Colonic mucosa (tissue), 4 donors: ENCODE measurements around the gene GRK7. TPM values are rescaled to one million over a fixed set of nuclear protein-coding genes. Genes with fewer than 3 reads are reported as not detected.
"Not testable (repeated sequence)": the region's sequence is repeated elsewhere in the genome, so short reads cannot be mapped to it uniquely, and the experiment has no call there.

Experiments used
- DNase-seq: peaks from one replicate; pipeline ENCODE4 v3.0.0-alpha.2; 2020
- H3K27ac ChIP-seq: fragments of 200-600 bp; one replicate; pipeline ENCODE4 v1.8.0; 2021
- H3K27me3 ChIP-seq: fragments of 200-600 bp; one replicate; pipeline ENCODE4 v1.8.0; 2021
- H3K36me3 ChIP-seq: fragments of 200-600 bp; one replicate; pipeline ENCODE4 v1.8.0; 2021
- H3K4me1 ChIP-seq: fragments of 200-600 bp; one replicate; pipeline ENCODE4 v1.8.0; 2021; ENCODE audit warnings: mild to moderate bottlenecking
- H3K4me3 ChIP-seq: fragments of 200-600 bp; one replicate; pipeline ENCODE4 v1.8.0; 2021
- H3K9ac ChIP-seq, 2 donors: one replicate each; pipeline ENCODE4 v1.7.0; 2013; ENCODE audit warnings: control low read depth in 2 of 2, low read depth in 2 of 2, low read length in 2 of 2
- H3K9me3 ChIP-seq: fragments of 200-600 bp; one replicate; pipeline ENCODE4 v1.8.0; 2021
- intact Hi-C: fragments of 100-400 bp; cut with DNase I; formaldehyde crosslinking; loops from one replicate; pipeline ENCODE4 v1.14.1; 2022
- total RNA-seq, 2 donors: library from RNA; stranded (reverse); fragmentation: NEBNext Ultra II Directional in 1 of 2; extraction: Animal tissue kit (Norgen Biotek cat#: 25700) in 1 of 2; gene quantifications; one replicate each; pipeline ENCODE4 v1.2.1, GENCODE V29; 2021
- TF ChIP-seq, protein P1 (sequence below): fragments of 200-600 bp; IDR thresholded peaks from one replicate; pipeline ENCODE4 v1.8.0; 2022; ENCODE audit warnings: antibody characterized with exemption, mild to moderate bottlenecking
- donor health status: healthy.
- donor health status: DM: no; HTN: no; CAD: no.
- donor health status: DM: no; HTN: no; CAD: no.

The GRK7 gene
- total RNA-seq, 2 donors from 2014 or later, result not detected

DNA sequence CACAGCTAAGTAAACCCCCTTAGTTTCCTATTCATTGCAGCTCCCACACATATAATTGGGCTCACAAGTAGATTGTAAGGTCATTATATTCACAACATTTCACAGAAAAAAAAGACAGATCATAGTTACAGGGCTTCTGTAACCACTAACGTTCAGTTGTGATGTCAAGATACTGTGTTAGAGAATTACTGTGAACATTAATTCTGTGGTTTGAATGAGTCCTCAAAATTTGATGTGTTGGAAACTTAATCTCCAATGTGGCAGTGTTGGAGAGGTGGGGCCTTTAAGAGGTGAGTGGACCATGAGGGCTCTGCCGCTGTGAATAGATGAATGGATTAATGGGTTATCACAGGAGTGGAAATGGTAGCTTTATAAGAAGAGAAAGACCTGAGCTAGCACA, 21.3 kb downstream of the GRK7 start:
- Histone ChIP-seq H3K9me3 (no peaks in the 10 kb centered on the region), H3K27me3 (no peaks in the 10 kb centered on the region), H3K27ac (no peak overlapping the region), H3K9ac (no peak overlapping the region), H3K4me3 (no peak overlapping the region), H3K36me3 (no peaks in the 10 kb centered on the region), H3K4me1 (no peaks in the 10 kb centered on the region)
- DNase-seq, result no peak
- intact Hi-C loops, result no loop called here
- TF ChIP-seq, protein P1, sequence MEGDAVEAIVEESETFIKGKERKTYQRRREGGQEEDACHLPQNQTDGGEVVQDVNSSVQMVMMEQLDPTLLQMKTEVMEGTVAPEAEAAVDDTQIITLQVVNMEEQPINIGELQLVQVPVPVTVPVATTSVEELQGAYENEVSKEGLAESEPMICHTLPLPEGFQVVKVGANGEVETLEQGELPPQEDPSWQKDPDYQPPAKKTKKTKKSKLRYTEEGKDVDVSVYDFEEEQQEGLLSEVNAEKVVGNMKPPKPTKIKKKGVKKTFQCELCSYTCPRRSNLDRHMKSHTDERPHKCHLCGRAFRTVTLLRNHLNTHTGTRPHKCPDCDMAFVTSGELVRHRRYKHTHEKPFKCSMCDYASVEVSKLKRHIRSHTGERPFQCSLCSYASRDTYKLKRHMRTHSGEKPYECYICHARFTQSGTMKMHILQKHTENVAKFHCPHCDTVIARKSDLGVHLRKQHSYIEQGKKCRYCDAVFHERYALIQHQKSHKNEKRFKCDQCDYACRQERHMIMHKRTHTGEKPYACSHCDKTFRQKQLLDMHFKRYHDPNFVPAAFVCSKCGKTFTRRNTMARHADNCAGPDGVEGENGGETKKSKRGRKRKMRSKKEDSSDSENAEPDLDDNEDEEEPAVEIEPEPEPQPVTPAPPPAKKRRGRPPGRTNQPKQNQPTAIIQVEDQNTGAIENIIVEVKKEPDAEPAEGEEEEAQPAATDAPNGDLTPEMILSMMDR, result no peak

DNA sequence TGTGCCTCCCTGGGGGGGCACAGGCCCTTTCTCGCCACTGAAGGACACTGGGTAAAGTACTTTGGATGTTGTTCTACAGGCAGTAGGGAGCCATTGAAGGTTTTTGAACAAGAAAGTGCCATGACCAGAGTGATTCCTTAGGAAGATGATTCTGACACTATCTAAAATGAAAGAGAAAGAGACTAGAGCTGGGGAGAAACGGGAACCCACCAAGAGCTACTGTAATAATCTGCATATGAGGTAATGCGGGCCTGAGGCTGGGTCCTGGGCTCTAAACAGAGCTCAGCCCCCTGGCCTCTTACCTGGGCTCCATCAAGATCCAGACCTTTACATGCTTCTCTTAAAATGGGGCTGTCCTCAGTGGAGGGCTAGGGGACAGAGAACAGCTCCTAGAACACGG, 24.9 kb downstream of the GRK7 start:
- Histone ChIP-seq H3K27me3 (no peaks in the 10 kb centered on the region), H3K36me3 (no peaks in the 10 kb centered on the region), H3K9ac (no peak overlapping the region), H3K9me3 (no peaks in the 10 kb centered on the region), H3K4me3 (no peak overlapping the region), H3K4me1 (no peaks in the 10 kb centered on the region), H3K27ac (no peak overlapping the region)
- TF ChIP-seq, protein P1, result no peak
- intact Hi-C loops, result no loop called here
- no peak for DNase-seq

DNA sequence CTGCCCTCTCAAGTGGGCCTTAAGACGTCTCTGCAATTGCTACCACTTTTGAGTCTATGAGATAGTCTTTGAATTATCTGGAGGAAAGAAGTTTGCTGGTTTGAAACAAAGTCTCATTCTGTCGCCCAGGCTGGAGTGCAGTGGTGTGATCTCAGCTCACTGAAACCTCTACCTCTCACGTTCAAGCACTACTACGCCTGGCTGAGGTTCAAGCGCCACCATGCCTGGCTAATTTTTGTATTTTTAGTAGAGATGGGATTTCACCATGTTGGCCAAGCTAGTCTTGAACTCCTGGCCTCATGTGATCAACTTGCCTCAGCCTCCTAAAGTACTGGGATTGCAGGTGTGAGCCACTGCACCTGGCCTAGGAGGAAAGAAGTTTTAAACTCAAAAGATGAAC, 25.5 kb downstream of the GRK7 start:
- H3K27ac ChIP-seq, H3K27me3 ChIP-seq, H3K9ac ChIP-seq, H3K36me3 ChIP-seq, H3K4me3 ChIP-seq, H3K9me3 ChIP-seq, H3K4me1 ChIP-seq, DNase-seq, intact Hi-C loops: not testable (repeated sequence)

DNA sequence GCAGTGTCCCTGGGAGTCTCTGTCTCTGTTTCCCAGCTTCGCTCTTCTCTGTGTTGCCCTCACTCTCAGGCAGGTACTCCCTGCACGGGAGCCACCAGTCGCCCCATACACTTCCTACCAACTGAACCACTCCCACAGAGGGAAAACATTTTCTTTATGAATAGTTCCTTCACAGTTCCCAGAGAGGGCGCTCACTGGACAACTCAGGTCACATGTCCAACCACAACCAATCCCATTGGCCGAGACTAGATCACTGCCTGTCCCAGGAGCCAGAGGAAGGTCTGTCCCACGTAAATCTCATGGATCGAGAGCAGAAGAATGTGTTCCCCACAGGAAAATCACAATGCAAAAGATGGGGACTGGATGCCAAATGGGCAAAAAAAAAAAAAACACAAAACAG, 26.1 kb downstream of the GRK7 start:
- no peaks in the 10 kb centered on the region for H3K9me3 ChIP-seq
- H3K4me3 ChIP-seq, result no peak overlapping the region
- intact Hi-C loops, result no loop called here
- no peaks in the 10 kb centered on the region for H3K4me1 ChIP-seq
- H3K27ac ChIP-seq, result no peak overlapping the region
- no peaks in the 10 kb centered on the region for H3K36me3 ChIP-seq
- H3K27me3 ChIP-seq, result no peaks in the 10 kb centered on the region
- TF ChIP-seq, protein P1, result no peak
- no peak for DNase-seq
- H3K9ac ChIP-seq, result no peak overlapping the region

DNA sequence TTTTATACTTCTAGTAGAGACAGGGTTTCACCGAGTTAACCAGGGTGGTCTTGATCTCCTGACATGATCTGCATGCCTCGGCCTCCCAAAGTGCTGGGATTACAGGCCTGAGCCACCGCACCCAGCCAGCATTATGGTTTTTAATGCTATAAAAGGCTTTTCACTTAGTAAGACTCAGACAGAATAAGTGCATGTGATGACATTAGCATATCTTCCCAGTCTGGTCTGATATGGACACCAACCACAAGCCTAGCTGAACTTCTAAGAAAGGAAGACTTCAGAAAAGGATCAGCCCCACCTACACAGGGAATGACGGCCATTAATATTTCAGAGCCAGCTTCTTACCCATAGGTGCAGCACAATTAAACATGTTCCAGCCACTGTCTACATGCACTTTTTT, 27.0 kb downstream of the GRK7 start:
- Histone ChIP-seq H3K9ac (no peak overlapping the region), H3K27ac (no peak overlapping the region), H3K4me3 (no peak overlapping the region), H3K36me3 (no peaks in the 10 kb centered on the region), H3K4me1 (no peaks in the 10 kb centered on the region), H3K9me3 (no peaks in the 10 kb centered on the region), H3K27me3 (no peaks in the 10 kb centered on the region)
- TF ChIP-seq, protein P1, result no peak
- DNase-seq, result no peak
- intact Hi-C loops, result loop anchor here (10.0 kb wide), 1 partner anchor 75 kb away; no protein-coding TSS in a partner anchor

DNA sequence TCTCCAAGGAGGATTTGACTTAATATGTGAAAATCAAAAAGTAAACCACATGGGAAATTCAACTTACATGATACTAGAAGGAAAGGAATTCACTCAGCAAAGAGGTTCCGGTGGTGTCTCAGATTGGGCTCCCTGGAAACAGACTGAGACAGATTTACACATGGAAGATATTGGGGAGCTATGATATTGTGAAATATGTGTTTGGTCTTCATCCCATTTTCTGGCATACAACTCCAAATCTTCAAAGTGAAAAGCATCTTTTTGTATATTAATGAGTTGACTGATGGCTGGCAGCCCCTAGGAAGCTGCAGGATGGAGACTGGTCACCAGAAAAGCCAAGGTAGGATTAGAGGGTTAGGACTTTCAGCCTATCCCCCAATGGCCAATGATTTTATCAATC, 29.3 kb downstream of the GRK7 start:
- Histone ChIP-seq H3K27me3 (no peaks in the 10 kb centered on the region), H3K4me1 (no peaks in the 10 kb centered on the region), H3K9me3 (no peaks in the 10 kb centered on the region), H3K9ac (no peak overlapping the region), H3K4me3 (no peak overlapping the region), H3K36me3 (no peaks in the 10 kb centered on the region), H3K27ac (no peak overlapping the region)
- no peak for DNase-seq
- TF ChIP-seq, protein P1, result no peak
- intact Hi-C loops, result loop anchor here (10.0 kb wide), 1 partner anchor 72 kb away; no protein-coding TSS in a partner anchor
